HEK293T (cell line): Measurements from ENCODE around the gene NDUFAF2.

ENCODE experiments used
- SP1 ChIP-seq: fragments of 450-650 bp; IDR thresholded peaks from 2 replicates; pipeline ENCODE4 v1.6.1; 2017
- SUZ12 ChIP-seq: fragments of 450-650 bp; IDR thresholded peaks from 2 replicates; pipeline ENCODE4 v1.6.1; 2016; ENCODE audit warnings: mild to moderate bottlenecking

GRCh38 chr5:61167382-61167781 lies 222.4 kb downstream of the NDUFAF2 start:
- no peak for TF ChIP-seq SP1
- TF ChIP-seq SUZ12 = no peak
